ENCODE results near the gene ZBTB32. TPM values are rescaled to one million over a fixed set of nuclear protein-coding genes. Genes with fewer than 3 reads are reported as not detected.
"Not testable (repeated sequence)": the region's sequence is repeated elsewhere in the genome, so short reads cannot be mapped to it uniquely, and the experiment has no call there.

ZBTB32 gene
- total RNA-seq, 4 donors from 2014 or later: 0.38 TPM; not detected in 3

DNA sequence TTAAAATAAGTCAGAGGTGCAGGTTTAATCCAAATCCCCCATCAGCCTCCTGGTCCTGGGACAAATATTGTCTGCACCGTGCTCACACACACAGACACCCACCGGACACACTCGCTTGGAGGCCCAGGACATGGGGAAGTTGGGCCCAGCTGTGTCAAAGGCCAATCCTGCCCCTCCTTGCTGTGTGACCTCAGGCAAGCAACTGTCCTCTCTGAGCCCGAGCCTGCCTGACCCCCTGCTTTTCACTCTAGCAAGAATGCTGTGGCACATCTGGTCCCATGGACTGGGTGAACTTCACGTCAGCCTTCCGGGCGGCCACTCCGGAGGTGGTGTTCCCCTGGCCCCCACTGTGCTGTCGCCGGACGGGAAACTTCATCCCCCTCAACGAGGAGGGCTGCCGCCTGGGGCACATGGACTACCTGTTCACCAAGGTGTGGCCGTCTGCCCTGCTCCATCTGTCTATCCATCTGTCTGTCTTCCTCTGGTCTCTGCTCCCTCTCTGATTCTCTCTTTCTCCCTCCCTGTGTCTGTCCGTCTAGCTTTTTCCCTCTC, 28.7 kb upstream of the ZBTB32 start:
- no peak for TF ChIP-seq POLR2A (IDR thresholded peaks at IDR 0.05)
- TF ChIP-seq, protein P1, sequence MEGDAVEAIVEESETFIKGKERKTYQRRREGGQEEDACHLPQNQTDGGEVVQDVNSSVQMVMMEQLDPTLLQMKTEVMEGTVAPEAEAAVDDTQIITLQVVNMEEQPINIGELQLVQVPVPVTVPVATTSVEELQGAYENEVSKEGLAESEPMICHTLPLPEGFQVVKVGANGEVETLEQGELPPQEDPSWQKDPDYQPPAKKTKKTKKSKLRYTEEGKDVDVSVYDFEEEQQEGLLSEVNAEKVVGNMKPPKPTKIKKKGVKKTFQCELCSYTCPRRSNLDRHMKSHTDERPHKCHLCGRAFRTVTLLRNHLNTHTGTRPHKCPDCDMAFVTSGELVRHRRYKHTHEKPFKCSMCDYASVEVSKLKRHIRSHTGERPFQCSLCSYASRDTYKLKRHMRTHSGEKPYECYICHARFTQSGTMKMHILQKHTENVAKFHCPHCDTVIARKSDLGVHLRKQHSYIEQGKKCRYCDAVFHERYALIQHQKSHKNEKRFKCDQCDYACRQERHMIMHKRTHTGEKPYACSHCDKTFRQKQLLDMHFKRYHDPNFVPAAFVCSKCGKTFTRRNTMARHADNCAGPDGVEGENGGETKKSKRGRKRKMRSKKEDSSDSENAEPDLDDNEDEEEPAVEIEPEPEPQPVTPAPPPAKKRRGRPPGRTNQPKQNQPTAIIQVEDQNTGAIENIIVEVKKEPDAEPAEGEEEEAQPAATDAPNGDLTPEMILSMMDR (IDR thresholded peaks at IDR 0.05): no peak
- peaks cover 5 to 8% (median 7%) of the 10 kb centered on the region in 3 donors for H3K4me1 ChIP-seq
- H3K4me3 ChIP-seq: no peak overlapping the region
- no peak overlapping the region for H3K27ac ChIP-seq
- WGBS, 2 donors: 72 to 78% methylated on average over 15 of the region's 15 CpGs
- no peaks in the 10 kb centered on the region for H3K9me3 ChIP-seq
- no peaks in the 10 kb centered on the region for H3K36me3 ChIP-seq
- intact Hi-C loops (cut with DNase I): no loop called here
- DNase-seq: no peak
- H3K27me3 ChIP-seq: peaks cover 0 to 57% (median 4%) of the 10 kb centered on the region in 4 donors

DNA sequence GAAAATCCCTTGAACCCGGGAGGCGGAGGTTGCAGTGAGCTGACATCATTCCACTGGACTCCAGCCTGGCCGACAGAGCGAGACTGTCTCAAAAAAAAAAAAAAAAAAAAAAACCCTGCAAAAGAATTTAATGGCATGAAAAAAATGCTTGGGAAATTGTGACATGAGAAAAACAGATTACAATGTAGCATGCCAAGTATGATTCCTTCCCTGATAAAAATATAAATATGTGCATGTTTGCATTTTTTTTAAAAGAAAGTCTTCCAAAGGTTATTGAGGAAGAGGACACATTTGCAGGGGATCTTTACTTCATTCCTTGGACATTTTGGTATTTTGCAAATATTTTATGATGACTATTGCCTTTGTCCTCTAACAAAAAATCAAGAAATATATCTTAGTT, 14.5 kb upstream of the ZBTB32 start:
- intact Hi-C loops (cut with DNase I): no loop called here
- WGBS, 2 donors: 54 to 64% methylated on average over 3 to 4 of the region's 4 CpGs
- no peak overlapping the region for H3K4me3 ChIP-seq

GRCh38 chr19:35691106-35691505, 13.3 kb upstream of the ZBTB32 start:
- DNase-seq; intact Hi-C loops (cut with DNase I); H3K27ac ChIP-seq; H3K9me3 ChIP-seq; H3K36me3 ChIP-seq; H3K4me3 ChIP-seq: not testable (repeated sequence)
- no CpG with 5 or more reads among the region's 37 CpGs for WGBS, 2 donors
- Histone ChIP-seq H3K27me3 (peaks cover 0 to 12% (median 0%) of the 10 kb centered on the region in 4 donors), H3K4me1 (peaks cover 0 to 10% (median 0%) of the 10 kb centered on the region in 3 donors)

More for the DNA sequence above, 14.5 kb upstream of the ZBTB32 start:
- TF ChIP-seq, protein P1 (IDR thresholded peaks at IDR 0.05): no peak
- no peak for TF ChIP-seq POLR2A (IDR thresholded peaks at IDR 0.05)
- no peak for DNase-seq
- peaks cover 0 to 17% (median 0%) of the 10 kb centered on the region in 4 donors for H3K27me3 ChIP-seq
- no peaks in the 10 kb centered on the region for H3K36me3 ChIP-seq
- no peaks in the 10 kb centered on the region for H3K9me3 ChIP-seq
- H3K4me1 ChIP-seq: peaks cover 0 to 10% (median 0%) of the 10 kb centered on the region in 3 donors
- no peak overlapping the region for H3K27ac ChIP-seq

DNA sequence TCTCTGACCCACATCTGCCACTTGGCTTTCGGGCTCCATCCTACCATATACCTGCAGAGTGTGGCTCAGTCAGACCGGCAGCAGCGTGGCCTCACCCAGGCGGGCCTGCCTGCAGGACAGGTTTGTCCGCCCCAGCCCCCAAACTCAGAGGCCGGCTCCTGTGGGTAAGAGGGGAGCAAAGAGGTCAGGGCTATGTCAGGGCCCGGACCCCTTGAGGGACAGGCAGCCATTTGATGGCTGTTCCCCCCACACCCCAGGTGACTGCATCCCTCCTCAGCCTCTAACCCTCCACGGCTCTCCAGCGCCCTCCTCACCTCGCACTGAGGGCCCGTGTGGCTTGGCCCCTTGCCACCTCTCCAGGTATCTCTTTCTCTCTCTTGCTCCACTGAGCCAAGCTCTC, 12.3 kb upstream of the ZBTB32 start:
- peaks cover 0 to 10% (median 0%) of the 10 kb centered on the region in 3 donors for H3K4me1 ChIP-seq
- no peaks in the 10 kb centered on the region for H3K36me3 ChIP-seq
- no peak for DNase-seq
- WGBS, 2 donors: 52 to 55% methylated on average over 4 to 9 of the region's 11 CpGs
- H3K9me3 ChIP-seq: no peaks in the 10 kb centered on the region
- intact Hi-C loops (cut with DNase I): no loop called here
- no peak overlapping the region for H3K4me3 ChIP-seq
- H3K27me3 ChIP-seq: peaks cover 0 to 8% (median 0%) of the 10 kb centered on the region in 4 donors
- no peak overlapping the region for H3K27ac ChIP-seq
- no peak for TF ChIP-seq POLR2A (IDR thresholded peaks at IDR 0.05)
- TF ChIP-seq, protein P1 (IDR thresholded peaks at IDR 0.05): no peak

- WGBS, 2 donors: 4 to 16% methylated on average over 4 to 7 of the region's 8 CpGs
- peaks cover 0 to 10% (median 0%) of the 10 kb centered on the region in 3 donors for H3K4me1 ChIP-seq
- no peak overlapping the region for H3K4me3 ChIP-seq
- no peaks in the 10 kb centered on the region for H3K9me3 ChIP-seq
- no peaks in the 10 kb centered on the region for H3K36me3 ChIP-seq
- peaks cover 0 to 5% (median 0%) of the 10 kb centered on the region in 4 donors for H3K27me3 ChIP-seq
- no peak overlapping the region for H3K27ac ChIP-seq
- intact Hi-C loops (cut with DNase I): no loop called here
- TF ChIP-seq, protein P1 (IDR thresholded peaks at IDR 0.05): no peak
- TF ChIP-seq POLR2A (IDR thresholded peaks at IDR 0.05): no peak
- DNase-seq: no peak
These were observed 10.9 kb upstream of the ZBTB32 start for GRCh38 chr19:35693422-35693821.
